Measurements from ENCODE around the gene ZNF232.

ZNF232 gene

DNA sequence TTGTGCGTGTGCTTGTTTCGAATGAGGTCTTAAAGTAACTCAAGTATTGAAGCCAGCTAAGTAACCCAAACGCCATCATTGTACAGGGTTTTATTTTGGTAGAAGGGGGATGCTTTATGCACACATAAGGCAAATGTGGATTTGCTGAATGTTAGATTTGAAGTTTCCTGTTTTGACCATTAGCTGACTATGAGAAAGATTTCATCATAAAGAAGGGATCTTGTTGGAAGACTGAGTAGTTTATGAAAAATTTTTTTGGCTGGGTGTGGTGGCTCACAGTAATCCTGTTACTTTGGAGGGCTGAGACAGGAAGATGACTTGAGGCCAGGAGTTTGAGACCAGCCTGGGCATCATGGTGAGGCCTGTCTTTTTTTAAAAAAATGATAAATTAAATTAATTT, 43.4 kb downstream of the ZNF232 start:
- ChIA-PET CTCF (no interaction called here), POLR2A (no interaction called here)
- no peak for TF ChIP-seq SP1 (IDR thresholded peaks at IDR 0.05)
- no peak for TF ChIP-seq CTBP1 (IDR thresholded peaks at IDR 0.05; ENCODE audit: borderline replicate concordance)
- no peak for TF ChIP-seq NFRKB (IDR thresholded peaks at IDR 0.05)
- TF ChIP-seq SUZ12 (IDR thresholded peaks at IDR 0.05) = no peak
- no peak for TF ChIP-seq FOXK2 (IDR thresholded peaks at IDR 0.05)
- TF ChIP-seq HDGF (IDR thresholded peaks at IDR 0.05; ENCODE audit: borderline replicate concordance) = no peak
- TF ChIP-seq, protein P1, sequence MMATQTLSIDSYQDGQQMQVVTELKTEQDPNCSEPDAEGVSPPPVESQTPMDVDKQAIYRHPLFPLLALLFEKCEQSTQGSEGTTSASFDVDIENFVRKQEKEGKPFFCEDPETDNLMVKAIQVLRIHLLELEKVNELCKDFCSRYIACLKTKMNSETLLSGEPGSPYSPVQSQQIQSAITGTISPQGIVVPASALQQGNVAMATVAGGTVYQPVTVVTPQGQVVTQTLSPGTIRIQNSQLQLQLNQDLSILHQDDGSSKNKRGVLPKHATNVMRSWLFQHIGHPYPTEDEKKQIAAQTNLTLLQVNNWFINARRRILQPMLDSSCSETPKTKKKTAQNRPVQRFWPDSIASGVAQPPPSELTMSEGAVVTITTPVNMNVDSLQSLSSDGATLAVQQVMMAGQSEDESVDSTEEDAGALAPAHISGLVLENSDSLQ (IDR thresholded peaks at IDR 0.05) = no peak
- TF ChIP-seq ARNT (IDR thresholded peaks at IDR 0.05) = no peak
- no peak for TF ChIP-seq ELF4 (IDR thresholded peaks at IDR 0.05)
- TF ChIP-seq LEF1 (IDR thresholded peaks at IDR 0.05; ENCODE audit: borderline replicate concordance) = no peak
- TF ChIP-seq FOXA1 (IDR thresholded peaks at IDR 0.05) = no peak
- TF ChIP-seq FOXM1 (IDR thresholded peaks at IDR 0.05; ENCODE audit: borderline replicate concordance) = no peak
- TF ChIP-seq L3MBTL2 (conservative IDR thresholded peaks at IDR 0.05) = no peak
- TF ChIP-seq TARDBP (IDR thresholded peaks at IDR 0.05) = no peak
- DNase-seq (ENCODE audit: extremely low spot score) = no peak

- ChIA-PET CTCF (no interaction called here), POLR2A (no interaction called here)
- no peak for TF ChIP-seq SUZ12 (IDR thresholded peaks at IDR 0.05)
- no peak for TF ChIP-seq ARNT (IDR thresholded peaks at IDR 0.05)
- no peak for TF ChIP-seq ZNF384 (IDR thresholded peaks at IDR 0.05)
- TF ChIP-seq FOXK2 (IDR thresholded peaks at IDR 0.05) = no peak
- TF ChIP-seq FOXA1 (IDR thresholded peaks at IDR 0.05) = no peak
- TF ChIP-seq ELF4 (IDR thresholded peaks at IDR 0.05) = no peak
- TF ChIP-seq, protein P1 (IDR thresholded peaks at IDR 0.05) = no peak
- no peak for TF ChIP-seq HDGF (IDR thresholded peaks at IDR 0.05; ENCODE audit: borderline replicate concordance)
- TF ChIP-seq TARDBP (IDR thresholded peaks at IDR 0.05) = no peak
- TF ChIP-seq NFRKB (IDR thresholded peaks at IDR 0.05) = no peak
- TF ChIP-seq CTBP1 (IDR thresholded peaks at IDR 0.05; ENCODE audit: borderline replicate concordance) = no peak
- TF ChIP-seq SP1 (IDR thresholded peaks at IDR 0.05) = no peak
- no peak for TF ChIP-seq BHLHE40 (IDR thresholded peaks at IDR 0.05; ENCODE audit: borderline replicate concordance)
- TF ChIP-seq LEF1 (IDR thresholded peaks at IDR 0.05; ENCODE audit: borderline replicate concordance) = no peak
- no peak for TF ChIP-seq FOXM1 (IDR thresholded peaks at IDR 0.05; ENCODE audit: borderline replicate concordance)
- no peak for TF ChIP-seq L3MBTL2 (conservative IDR thresholded peaks at IDR 0.05)
- DNase-seq (ENCODE audit: extremely low spot score) = no peak
These were observed 46.4 kb downstream of the ZNF232 start for GRCh38 chr17:5065227-5065744.
